Breast epithelium (tissue), 4 donors: ENCODE results near the gene PKNOX1. TPM values are rescaled to one million over a fixed set of nuclear protein-coding genes. Genes with fewer than 3 reads are reported as not detected.
"Not testable (repeated sequence)": the region's sequence is repeated elsewhere in the genome, so short reads cannot be mapped to it uniquely, and the experiment has no call there.

Source experiments
- DNase-seq, 2 donors: peaks; one replicate each; pipeline ENCODE4 v3.0.0-alpha.2; 2019; ENCODE audit warnings: low spot score in 2 of 2
- H3K27ac ChIP-seq, 2 donors: fragments of 200-600 bp; sonication (generic) in 1 of 2; one replicate each; pipeline ENCODE4 v1.5.1; 2016 to 2019; ENCODE audit warnings: mild to moderate bottlenecking in 1 of 2
- H3K27me3 ChIP-seq, 2 donors: fragments of 200-600 bp; sonication (generic) in 1 of 2; one replicate each; pipeline versions ENCODE4 v1.5.1 to v1.6.0; 2017 to 2019; ENCODE audit warnings: control low read depth in 1 of 2, mild to moderate bottlenecking in 1 of 2
- H3K36me3 ChIP-seq: fragments of 200-600 bp; one replicate; pipeline ENCODE4 v1.5.1; 2019
- H3K4me1 ChIP-seq, 2 donors: fragments of 200-600 bp; sonication (generic); one replicate each; pipeline ENCODE4 v1.5.1; 2016 to 2019; ENCODE audit warnings: control low read depth in 1 of 2
- H3K4me3 ChIP-seq, 3 donors: fragments of 200-600 bp; sonication (generic); 1 replicate in 2 of 3; 2 replicates in 1 of 3; pipeline ENCODE4 v1.5.1; 2016 to 2019; ENCODE audit warnings: mild to moderate bottlenecking in 3 of 3, moderate library complexity in 2 of 3
- H3K9me3 ChIP-seq, 2 donors: fragments of 200-600 bp; sonication (generic) in 1 of 2; one replicate each; pipeline ENCODE4 v1.5.1; 2016 to 2019; ENCODE audit warnings: control low read depth in 1 of 2
- POLR2A ChIP-seq: fragments of 450-650 bp; IDR thresholded peaks from one replicate; pipeline ENCODE4 v1.6.1; 2016; ENCODE audit warnings: antibody characterized with exemption, mild to moderate bottlenecking, moderate library complexity
- POLR2AphosphoS5 ChIP-seq, 3 donors: sonication (generic); formaldehyde crosslinking; IDR thresholded peaks; one replicate each; pipeline ENCODE4 v1.6.1; 2017; ENCODE audit warnings: antibody characterized with exemption in 3 of 3
- intact Hi-C: fragments of 100-400 bp; cut with DNase I; formaldehyde crosslinking; loops from one replicate; pipeline ENCODE4 v1.15.1; 2023; ENCODE audit warnings: low total_unique reads
- total RNA-seq, 3 donors: library from RNA; depleted of rRNA; stranded (reverse); fragments of >200 nt; gene quantifications; one replicate each; pipeline ENCODE4 v1.1.0, GENCODE V29; 2016
- TF ChIP-seq, protein P1 (sequence below), 3 donors: fragments of 450-650 bp; IDR thresholded peaks; one replicate each; pipeline ENCODE4 v1.5.1; 2016 to 2017; ENCODE audit warnings: antibody characterized with exemption in 3 of 3, mild to moderate bottlenecking in 3 of 3, moderate library complexity in 3 of 3

The PKNOX1 gene
- total RNA-seq, 3 donors from 2014 or later, result 11.7 to 16.4 (median 14.4) TPM

DNA sequence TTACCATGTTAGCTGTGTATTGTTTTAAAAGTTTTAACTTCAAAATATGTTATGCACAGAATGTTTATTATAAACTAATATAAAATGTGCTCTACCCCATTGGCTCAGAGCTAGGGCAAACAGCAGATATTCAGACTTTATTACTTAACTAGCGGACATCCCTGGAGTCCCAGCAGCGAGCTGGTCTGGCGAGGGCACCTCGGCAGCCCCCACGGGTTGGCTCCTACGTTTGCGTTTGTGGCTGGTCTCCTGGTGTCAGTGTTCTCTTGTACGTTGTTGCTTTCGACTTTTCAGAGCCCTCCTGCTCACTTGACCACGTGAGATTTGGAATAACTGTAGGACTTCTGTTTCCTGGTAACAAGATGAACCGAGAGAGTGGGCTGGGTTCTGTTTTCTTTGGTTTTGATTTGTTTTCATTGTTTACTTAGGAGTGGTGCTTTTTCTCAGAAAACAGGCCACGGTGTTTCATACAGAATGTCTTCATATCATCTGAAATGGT is 56.8 kb downstream of the PKNOX1 start:
- no peak for DNase-seq
- no peak overlapping the region for H3K27ac ChIP-seq
- no peaks in the 10 kb centered on the region for H3K36me3 ChIP-seq
- no peak overlapping the region for H3K4me3 ChIP-seq
- no peaks in the 10 kb centered on the region for H3K4me1 ChIP-seq
- intact Hi-C loops, result no loop called here
- no peaks in the 10 kb centered on the region for H3K27me3 ChIP-seq
- no peaks in the 10 kb centered on the region for H3K9me3 ChIP-seq
- TF ChIP-seq, protein P1, sequence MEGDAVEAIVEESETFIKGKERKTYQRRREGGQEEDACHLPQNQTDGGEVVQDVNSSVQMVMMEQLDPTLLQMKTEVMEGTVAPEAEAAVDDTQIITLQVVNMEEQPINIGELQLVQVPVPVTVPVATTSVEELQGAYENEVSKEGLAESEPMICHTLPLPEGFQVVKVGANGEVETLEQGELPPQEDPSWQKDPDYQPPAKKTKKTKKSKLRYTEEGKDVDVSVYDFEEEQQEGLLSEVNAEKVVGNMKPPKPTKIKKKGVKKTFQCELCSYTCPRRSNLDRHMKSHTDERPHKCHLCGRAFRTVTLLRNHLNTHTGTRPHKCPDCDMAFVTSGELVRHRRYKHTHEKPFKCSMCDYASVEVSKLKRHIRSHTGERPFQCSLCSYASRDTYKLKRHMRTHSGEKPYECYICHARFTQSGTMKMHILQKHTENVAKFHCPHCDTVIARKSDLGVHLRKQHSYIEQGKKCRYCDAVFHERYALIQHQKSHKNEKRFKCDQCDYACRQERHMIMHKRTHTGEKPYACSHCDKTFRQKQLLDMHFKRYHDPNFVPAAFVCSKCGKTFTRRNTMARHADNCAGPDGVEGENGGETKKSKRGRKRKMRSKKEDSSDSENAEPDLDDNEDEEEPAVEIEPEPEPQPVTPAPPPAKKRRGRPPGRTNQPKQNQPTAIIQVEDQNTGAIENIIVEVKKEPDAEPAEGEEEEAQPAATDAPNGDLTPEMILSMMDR (IDR thresholded peaks at IDR 0.05), result no peak
- TF ChIP-seq POLR2A (no peak), POLR2AphosphoS5 (IDR thresholded peaks at IDR 0.05) (no peak)

DNA sequence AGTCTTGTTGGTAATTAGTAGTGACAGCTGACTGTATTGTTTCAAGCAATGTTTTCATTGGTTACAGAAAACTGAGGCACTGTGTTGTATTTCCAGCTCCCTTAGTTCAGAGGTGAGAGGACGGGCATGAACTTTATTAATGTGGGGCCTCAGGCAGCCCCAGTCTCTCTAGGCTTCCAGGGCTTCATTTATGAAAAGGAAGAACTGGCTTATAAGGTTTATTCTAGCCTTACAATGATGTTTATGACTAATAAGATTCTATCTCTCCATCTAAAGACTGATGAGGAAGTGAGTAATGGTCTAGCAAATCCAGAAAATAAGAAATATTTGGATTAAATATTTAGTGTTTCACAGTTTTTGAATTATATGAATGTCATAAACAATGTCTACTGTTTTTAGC is 59.7 kb downstream of the PKNOX1 start:
- intact Hi-C loops, result no loop called here
- Histone ChIP-seq H3K36me3 (no peaks in the 10 kb centered on the region), H3K27me3 (no peaks in the 10 kb centered on the region), H3K27ac (no peak overlapping the region), H3K4me3 (no peak overlapping the region), H3K9me3 (no peaks in the 10 kb centered on the region), H3K4me1 (no peaks in the 10 kb centered on the region)
- TF ChIP-seq POLR2A (no peak), POLR2AphosphoS5 (IDR thresholded peaks at IDR 0.05) (no peak)
- TF ChIP-seq, protein P1 (IDR thresholded peaks at IDR 0.05), result no peak
- DNase-seq, result no peak

DNA sequence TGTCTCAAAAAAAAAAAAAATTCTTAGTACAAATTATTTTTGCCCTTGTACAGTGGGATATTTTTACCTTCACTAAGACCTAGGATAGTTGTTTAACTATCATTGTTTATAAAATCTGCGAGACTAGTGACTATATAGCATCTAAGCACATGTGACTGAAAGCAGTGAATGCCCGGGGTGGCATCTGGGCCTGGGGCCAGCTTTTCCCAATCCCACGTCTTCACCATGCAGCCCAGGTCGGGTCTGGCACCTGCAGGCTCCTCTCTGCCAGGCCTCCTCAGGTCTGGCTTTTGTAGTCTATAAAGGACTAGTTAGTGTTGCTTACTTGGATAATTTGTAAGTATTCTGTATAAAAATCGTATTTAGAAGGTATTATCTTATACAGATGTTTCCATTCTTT is 60.5 kb downstream of the PKNOX1 start:
- intact Hi-C loops, result no loop called here

DNA sequence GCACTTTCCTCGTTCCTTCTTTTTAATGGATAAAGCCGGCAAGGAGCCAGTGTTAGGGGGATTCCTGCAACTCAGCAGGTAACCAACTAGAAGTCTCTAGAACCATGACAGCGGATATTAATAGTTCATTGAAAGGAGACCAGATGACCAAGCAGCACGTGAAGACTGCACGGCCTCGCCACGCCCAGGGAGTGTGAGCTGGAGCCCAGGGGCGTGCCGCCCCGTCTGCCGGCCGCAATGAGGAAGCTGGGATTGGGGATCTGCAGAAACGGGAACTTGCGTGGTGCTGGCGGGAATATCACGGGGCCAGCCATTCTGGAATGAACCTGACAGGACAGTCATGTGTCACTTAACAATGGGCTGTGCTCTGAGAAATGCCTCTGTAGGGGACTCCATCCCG is 62.5 kb downstream of the PKNOX1 start:
- H3K27ac ChIP-seq, DNase-seq, H3K4me1 ChIP-seq, H3K9me3 ChIP-seq, intact Hi-C loops, H3K27me3 ChIP-seq, H3K36me3 ChIP-seq, H3K4me3 ChIP-seq: not testable (repeated sequence)

More for the DNA sequence above, 60.5 kb downstream of the PKNOX1 start:
- Histone ChIP-seq H3K27ac (no peak overlapping the region), H3K4me1 (no peaks in the 10 kb centered on the region), H3K27me3 (no peaks in the 10 kb centered on the region), H3K4me3 (no peak overlapping the region), H3K36me3 (no peaks in the 10 kb centered on the region), H3K9me3 (no peaks in the 10 kb centered on the region)
- DNase-seq, result no peak
- TF ChIP-seq, protein P1 (IDR thresholded peaks at IDR 0.05), result no peak
- TF ChIP-seq POLR2A, result no peak
- TF ChIP-seq POLR2AphosphoS5 (IDR thresholded peaks at IDR 0.05), result no peak

DNA sequence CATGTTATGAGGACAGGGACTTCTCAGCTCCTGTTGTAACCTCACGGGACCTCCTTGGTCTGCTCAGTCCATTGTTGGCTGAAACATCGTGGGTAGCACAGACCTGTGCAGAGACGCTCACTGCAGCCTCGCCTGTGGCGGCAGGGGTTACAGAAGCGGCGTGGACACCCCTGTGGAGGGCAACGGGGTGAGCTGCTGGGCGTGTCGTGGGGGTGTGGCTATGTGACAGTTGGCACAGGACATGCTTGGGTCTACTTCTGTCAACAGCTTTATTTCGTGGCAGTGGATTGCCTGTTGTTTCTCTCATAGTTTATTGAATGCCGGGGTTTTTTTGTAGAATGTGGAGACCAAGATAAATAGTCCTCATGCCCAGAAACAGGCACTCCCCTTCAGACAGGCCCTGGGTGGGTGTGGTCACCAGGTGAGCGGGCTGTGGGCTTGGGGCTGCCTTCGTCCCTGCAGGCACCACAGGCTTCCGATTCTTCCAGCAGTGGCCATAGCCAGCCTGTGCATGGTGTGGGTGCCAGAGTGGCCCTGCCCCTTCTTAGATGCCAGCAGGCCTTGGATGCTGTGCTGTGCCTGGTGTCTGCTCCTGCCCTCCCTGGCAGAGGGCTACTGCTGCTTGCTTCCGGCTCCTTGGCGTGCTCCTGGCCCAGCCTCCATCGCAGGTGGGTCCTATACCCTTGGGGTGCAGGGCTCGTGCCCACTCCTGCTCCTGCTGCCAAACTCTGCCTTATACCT is 63.7 kb downstream of the PKNOX1 start:
- H3K4me1 ChIP-seq, H3K4me3 ChIP-seq, H3K27me3 ChIP-seq, intact Hi-C loops, H3K9me3 ChIP-seq, H3K36me3 ChIP-seq, DNase-seq, H3K27ac ChIP-seq: not testable (repeated sequence)

DNA sequence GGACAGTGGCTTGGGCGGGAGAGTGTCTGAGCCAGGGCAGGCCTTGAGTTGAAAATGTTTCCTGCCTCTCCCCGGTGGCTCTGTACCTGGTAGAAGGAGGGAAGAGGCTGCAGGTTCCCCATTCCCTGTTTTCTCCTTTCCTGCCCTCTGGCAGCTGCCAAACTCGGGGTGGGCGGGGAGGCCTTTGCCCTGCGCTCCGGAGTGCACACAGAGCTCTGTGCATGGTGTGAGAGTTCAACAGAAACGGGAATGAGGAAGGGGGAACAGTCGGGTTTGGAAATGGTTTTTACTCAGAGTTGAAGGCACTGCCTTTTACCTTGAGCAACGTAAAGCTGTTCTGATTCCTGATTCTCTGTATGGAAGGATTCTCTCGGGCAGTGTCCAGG is 64.3 kb downstream of the PKNOX1 start:
- H3K27ac ChIP-seq, H3K27me3 ChIP-seq, H3K36me3 ChIP-seq, DNase-seq, H3K4me3 ChIP-seq, H3K4me1 ChIP-seq, intact Hi-C loops, H3K9me3 ChIP-seq: not testable (repeated sequence)

DNA sequence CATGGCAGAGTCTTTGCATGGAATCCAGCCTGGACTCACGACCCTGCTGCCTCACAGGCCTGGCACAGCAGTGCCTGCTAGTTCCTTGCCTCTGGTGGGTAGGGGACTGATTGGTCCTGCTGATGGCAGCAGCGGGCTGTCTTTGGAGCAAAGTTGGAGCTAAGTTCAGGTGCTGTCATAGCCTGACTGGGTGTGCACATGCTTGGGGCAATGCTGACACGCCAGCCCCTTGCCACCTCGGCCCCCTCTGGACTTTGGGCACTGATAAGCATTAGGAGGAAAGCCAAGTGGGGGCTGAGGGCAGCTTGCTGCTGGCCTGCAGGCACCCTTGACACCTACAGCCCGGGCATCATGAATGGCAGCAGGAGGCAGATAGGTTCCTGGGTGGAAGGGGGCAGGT is 67.8 kb downstream of the PKNOX1 start:
- H3K9me3 ChIP-seq, H3K4me1 ChIP-seq, intact Hi-C loops, DNase-seq, H3K27me3 ChIP-seq, H3K4me3 ChIP-seq, H3K27ac ChIP-seq, H3K36me3 ChIP-seq: not testable (repeated sequence)

DNA sequence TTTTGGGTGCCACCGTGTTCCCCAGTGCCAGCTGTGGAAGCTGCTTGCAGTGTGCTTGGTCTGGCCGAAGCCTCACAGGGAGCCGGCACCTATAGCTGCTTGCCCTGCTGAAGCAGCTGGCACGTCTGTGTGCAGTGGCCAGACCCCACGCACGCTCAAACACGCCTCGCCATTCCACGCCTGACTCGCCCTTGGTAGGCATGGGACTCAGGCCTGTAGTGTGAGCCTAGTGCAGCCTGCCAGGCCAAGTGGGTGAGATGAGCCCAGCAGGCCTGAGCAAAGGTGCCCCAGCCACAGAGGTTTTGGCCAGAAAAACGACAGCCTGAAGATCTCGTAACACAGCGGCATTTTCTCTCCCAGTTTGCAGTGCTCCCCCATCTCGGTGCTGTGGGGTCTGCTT is 68.9 kb downstream of the PKNOX1 start:
- DNase-seq, H3K9me3 ChIP-seq, H3K4me1 ChIP-seq, H3K4me3 ChIP-seq, H3K27me3 ChIP-seq, H3K36me3 ChIP-seq, intact Hi-C loops, H3K27ac ChIP-seq: not testable (repeated sequence)

DNA sequence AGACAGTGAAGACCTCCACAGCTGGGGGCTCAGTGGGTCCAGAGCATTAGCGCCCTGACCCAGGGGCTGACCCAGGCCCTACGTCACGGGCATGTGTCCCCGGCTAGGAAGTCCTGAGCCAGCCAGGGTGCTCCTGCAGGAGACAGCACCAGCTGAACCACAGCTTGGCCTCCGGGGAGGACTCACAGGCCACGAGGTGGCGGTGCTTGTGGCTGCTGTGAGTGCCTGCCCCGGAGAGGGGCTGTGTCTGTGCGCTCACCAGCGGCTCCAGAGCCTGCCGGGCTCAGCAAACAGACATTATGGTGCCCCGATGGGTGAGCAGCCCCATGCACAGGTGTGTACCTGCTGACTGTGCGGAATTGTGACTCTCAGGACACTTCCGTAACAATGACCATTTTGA is 70.2 kb downstream of the PKNOX1 start:
- H3K4me3 ChIP-seq, H3K27me3 ChIP-seq, DNase-seq, H3K27ac ChIP-seq, H3K36me3 ChIP-seq, intact Hi-C loops, H3K9me3 ChIP-seq, H3K4me1 ChIP-seq: not testable (repeated sequence)

DNA sequence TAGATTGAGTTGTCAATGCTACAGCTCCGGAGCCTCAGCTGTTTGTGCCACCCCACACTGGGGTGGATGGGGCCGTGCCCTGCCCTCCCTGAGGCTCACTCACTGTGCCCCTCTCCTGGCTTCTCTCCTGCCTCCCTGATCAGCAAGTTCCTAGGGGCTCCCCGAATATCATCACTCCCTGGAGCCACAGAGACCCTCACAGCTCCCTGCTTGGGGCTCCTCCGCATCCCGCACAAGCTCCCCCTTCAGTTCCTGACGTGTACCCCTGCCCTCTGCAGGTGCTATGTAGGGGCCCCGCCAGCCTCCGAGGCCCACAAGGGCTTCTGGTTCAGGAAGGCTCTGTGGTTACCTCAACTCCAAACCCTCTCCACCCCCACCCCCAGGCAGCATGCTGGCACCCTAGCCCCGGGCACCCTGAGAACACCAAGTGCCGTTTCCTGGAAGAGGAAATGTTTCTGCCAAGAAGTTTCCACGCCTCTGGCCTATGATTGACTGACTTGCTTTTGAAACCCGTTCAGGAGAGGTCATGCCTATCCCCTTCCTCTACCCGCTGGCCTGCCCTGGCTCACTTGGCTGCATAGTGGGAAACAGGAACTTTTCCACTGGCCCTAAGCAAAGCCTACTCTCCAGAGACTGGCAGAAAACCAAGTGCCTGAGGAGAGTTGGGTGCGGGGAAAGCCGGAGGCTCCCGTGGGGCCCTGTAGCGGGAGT is 71.0 kb downstream of the PKNOX1 start:
- H3K4me3 ChIP-seq, H3K4me1 ChIP-seq, H3K27me3 ChIP-seq, H3K9me3 ChIP-seq, intact Hi-C loops, H3K36me3 ChIP-seq, H3K27ac ChIP-seq, DNase-seq: not testable (repeated sequence)
